ENCODE results near the gene SPECC1. TPM values are rescaled to one million over a fixed set of nuclear protein-coding genes. Genes with fewer than 3 reads are reported as not detected.

Gene SPECC1
- total and polyA plus RNA-seq, 2 of the 4 experiments (the other 2 are of a cell fraction) = 16.9 to 26.2 TPM

GRCh38 chr17:20291853-20292252 lies 282.7 kb downstream of the SPECC1 start:
- Histone ChIP-seq H3K23ac (ENCODE audit: low read depth, low read length) (no peak overlapping the region), H3K4me3 (ENCODE audit: insufficient read depth, low read depth, low read length) (no peak overlapping the region), H3K18ac (ENCODE audit: low read depth, low read length) (no peak overlapping the region), H4K20me1 (ENCODE audit: insufficient read depth, low read length) (no peaks in the 10 kb centered on the region), H3K9me3 (ENCODE audit: control insufficient read depth, insufficient read depth, low read length) (no peaks in the 10 kb centered on the region), H3K4me1 (ENCODE audit: control insufficient read depth, insufficient read depth, low read length) (no peaks in the 10 kb centered on the region), H4K91ac (ENCODE audit: insufficient read depth, low read depth, low read length) (no peak overlapping the region), H3K14ac (replicated peaks; ENCODE audit: low read depth, low read length) (no peak overlapping the region), H2AFZ (replicated peaks; ENCODE audit: low read length, poor library complexity) (no peak overlapping the region), H3K9me1 (ENCODE audit: insufficient read depth, low read length) (peaks cover 2% of the 10 kb centered on the region; the same call in 1 of the 2 replicates), H3K79me1 (ENCODE audit: low read depth in 1 of 2, low read length in 2 of 2) (peaks cover 8 to 9% of the 10 kb centered on the region in 2 experiments; a peak in 2 of 4 replicates), H3K4ac (ENCODE audit: low read depth, low read length) (no peak overlapping the region), H3K56ac (ENCODE audit: extremely low read depth, insufficient read depth, low read length) (no peak overlapping the region), H4K8ac (ENCODE audit: low read depth in 2 of 2, low read length in 2 of 2) (no peak overlapping the region), H2BK15ac (ENCODE audit: low read depth, low read length) (no peak overlapping the region), H3K36me3 (ENCODE audit: control insufficient read depth, insufficient read depth, low read length) (peaks cover 3% of the 10 kb centered on the region; the same call in 1 of the 2 replicates), H2BK5ac (ENCODE audit: low read depth, low read length, poor library complexity, severe bottlenecking) (no peak overlapping the region), H3K4me2 (ENCODE audit: low read depth, low read length) (no peak overlapping the region), H4K5ac (ENCODE audit: low read depth, low read length) (no peak overlapping the region), H2AK9ac (replicated peaks; ENCODE audit: low read depth, low read length, poor library complexity) (no peak overlapping the region), H3K9ac (ENCODE audit: low read depth, low read length) (no peak overlapping the region), H2BK120ac (ENCODE audit: low read depth, low read length) (no peak overlapping the region), H3K27ac (ENCODE audit: insufficient read depth, low read length) (no peak overlapping the region), H2AK5ac (ENCODE audit: low read depth, low read length) (no peak overlapping the region), H3K27me3 (ENCODE audit: control insufficient read depth, insufficient read depth, low read length) (no peaks in the 10 kb centered on the region), H2BK20ac (ENCODE audit: low read depth, low read length) (no peak overlapping the region)
- no CpG with 5 or more reads among the region's 6 CpGs for WGBS, 2 experiments (ENCODE audit: extremely low coverage in 2 of 2, insufficient read length in 1 of 2)
- DNase-seq (peak; percentile 39), ATAC-seq (ENCODE audit: low read depth) (no peak)
- in situ Hi-C loops (cut with MboI; ENCODE audit: low sequenced_read_pairs) = no loop called here
- TF ChIP-seq MAZ (IDR thresholded peaks at IDR 0.05; ENCODE audit: borderline replicate concordance, low read depth, low read length) (no peak), RCOR1 (IDR thresholded peaks at IDR 0.05; ENCODE audit: insufficient replicate concordance, low read length) (no peak), BHLHE40 (IDR thresholded peaks at IDR 0.05; ENCODE audit: low read depth, low read length) (no peak), SMC3 (IDR thresholded peaks at IDR 0.05; ENCODE audit: low read depth, low read length) (no peak), FOS (IDR thresholded peaks at IDR 0.05; ENCODE audit: low read depth, low read length) (no peak), CHD1 (IDR thresholded peaks at IDR 0.05; ENCODE audit: low read depth, low read length) (no peak), ELK1 (IDR thresholded peaks at IDR 0.05; ENCODE audit: borderline replicate concordance, low read depth, low read length) (no peak)
- dilution Hi-C loops (cut with HindIII; ENCODE audit: low sequenced_read_pairs, unreplicated experiment) = no loop called here
- CTCF ChIA-PET = no interaction called here
- POLR2A ChIA-PET (ENCODE audit: unreplicated experiment) = no interaction called here
- intact Hi-C loops (cut with micrococcal nuclease) = no loop called here
- BruUV-seq (replicated peaks) = no TSS peak

Measured in IMR-90 (cell line).